Gastroesophageal sphincter (tissue), 4 donors: Measurements from ENCODE around the gene ME1. TPM values are rescaled to one million over a fixed set of nuclear protein-coding genes. Genes with fewer than 3 reads are reported as not detected.

ENCODE experiments used
- ATAC-seq: fragments of 150-250 bp; one replicate; pipeline ENCODE4 v1.9.1; 2016; ENCODE audit warnings: mild to moderate bottlenecking, moderate library complexity
- H3K27ac ChIP-seq, 4 donors: fragments of 200-600 bp; sonication (generic) in 3 of 4; 1 replicate in 3 of 4; 2 replicates in 1 of 4; pipeline ENCODE4 v1.5.1; 2016 to 2019
- H3K27me3 ChIP-seq: fragments of 200-600 bp; sonication (generic); one replicate; pipeline ENCODE4 v1.5.1; 2019
- H3K36me3 ChIP-seq, 2 donors: fragments of 200-600 bp; sonication (generic); one replicate each; pipeline ENCODE4 v1.5.1; 2019; ENCODE audit warnings: control low read depth in 1 of 2
- H3K4me1 ChIP-seq, 3 donors: fragments of 200-600 bp; sonication (generic); 1 replicate in 2 of 3; 2 replicates in 1 of 3; pipeline ENCODE4 v1.5.1; 2016 to 2019; ENCODE audit warnings: control low read depth in 2 of 3
- H3K4me3 ChIP-seq, 2 donors: fragments of 200-600 bp; sonication (generic); one replicate each; pipeline ENCODE4 v1.5.1; 2019; ENCODE audit warnings: mild to moderate bottlenecking in 1 of 2, moderate library complexity in 1 of 2
- H3K9me3 ChIP-seq, 3 donors: fragments of 200-600 bp; sonication (generic); one replicate each; pipeline ENCODE4 v1.5.1; 2017 to 2019; ENCODE audit warnings: control low read depth in 2 of 3
- CTCF ChIP-seq, 4 experiments: fragments of 200-600 bp in 2 of 4; fragments of 450-650 bp in 2 of 4; sonication (generic) in 1 of 4; IDR thresholded peaks; one replicate each; pipeline ENCODE4 v1.5.1; 2017 to 2019; ENCODE audit warnings: antibody characterized with exemption in 4 of 4, mild to moderate bottlenecking in 2 of 4, moderate library complexity in 2 of 4
- EP300 ChIP-seq: sonication (generic); formaldehyde crosslinking; IDR thresholded peaks from one replicate; pipeline ENCODE4 v1.6.1; 2017; ENCODE audit warnings: antibody characterized with exemption, mild to moderate bottlenecking
- POLR2A ChIP-seq, 2 donors: fragments of 450-650 bp; IDR thresholded peaks; one replicate each; pipeline ENCODE4 v1.6.1; 2017; ENCODE audit warnings: antibody characterized with exemption in 2 of 2, mild to moderate bottlenecking in 2 of 2, moderate library complexity in 1 of 2
- POLR2AphosphoS5 ChIP-seq: sonication (generic); formaldehyde crosslinking; IDR thresholded peaks from one replicate; pipeline ENCODE4 v1.6.1; 2017; ENCODE audit warnings: antibody characterized with exemption
- WGBS, 2 donors: methylation state at CpG; one replicate each; pipeline ENCODE4 v1.1.5; 2018; ENCODE audit warnings: low coverage in 1 of 2; 5-methylcytosine and 5-hydroxymethylcytosine counted together
- total RNA-seq, 4 donors: library from RNA; depleted of rRNA; stranded (reverse); fragments of >200 nt; gene quantifications; one replicate each; pipeline ENCODE4 v1.1.0, GENCODE V29; 2016

ME1 gene
- total RNA-seq, 4 donors from 2014 or later: 18.8 to 33.3 (median 20.4) TPM

DNA sequence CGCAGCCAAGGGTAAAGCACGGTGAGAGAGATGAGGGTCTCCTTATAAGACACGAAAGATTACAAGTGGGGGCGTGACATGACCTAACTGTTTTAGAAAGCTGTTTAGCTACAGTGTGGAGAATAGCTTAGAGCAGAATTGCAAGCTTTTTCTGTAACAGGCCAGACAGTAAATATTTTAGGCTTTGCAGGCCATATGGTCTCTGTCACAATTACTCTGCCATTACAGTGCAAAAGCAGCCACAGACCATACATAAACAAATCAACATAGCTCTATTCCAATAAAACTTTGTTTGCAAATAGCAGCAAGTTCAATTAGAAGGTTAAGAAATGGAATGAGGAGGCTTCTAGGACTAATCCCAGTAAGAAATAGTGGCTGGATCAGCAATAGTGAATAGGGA, 254.6 kb downstream of the ME1 start:
- Histone ChIP-seq H3K4me1 (peaks cover 0 to 5% (median 0%) of the 10 kb centered on the region in 3 donors), H3K27me3 (no peaks in the 10 kb centered on the region), H3K27ac (no peak overlapping the region), H3K36me3 (peaks cover 3 to 95% of the 10 kb centered on the region in 2 donors), H3K9me3 (no peaks in the 10 kb centered on the region), H3K4me3 (no peak overlapping the region)
- no peak for TF ChIP-seq POLR2AphosphoS5
- no peak for TF ChIP-seq EP300
- TF ChIP-seq POLR2A (IDR thresholded peaks at IDR 0.05): no peak
- TF ChIP-seq CTCF (IDR thresholded peaks at IDR 0.05): no peak
- ATAC-seq: no peak
- 63 to 73% methylated on average over 4 of the region's 4 CpGs for WGBS, 2 donors

DNA sequence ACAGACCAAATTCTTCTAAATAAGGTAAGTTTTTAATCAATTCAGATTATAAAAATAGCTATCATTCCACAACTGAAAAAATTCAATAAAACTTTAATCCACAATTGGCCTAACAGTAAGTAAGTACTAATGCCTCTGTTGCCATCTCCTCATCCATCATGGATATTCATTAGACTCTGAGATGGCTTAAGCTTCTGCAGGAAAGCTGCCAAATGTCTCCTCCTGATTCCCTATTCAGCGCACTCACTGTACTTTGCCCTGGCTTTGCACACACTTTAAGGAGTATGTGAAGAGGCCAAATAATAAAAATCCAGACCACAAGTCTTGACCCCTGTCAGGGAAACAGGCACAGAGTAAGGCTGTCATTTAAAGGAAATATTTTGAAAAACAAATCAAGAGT, 261.3 kb downstream of the ME1 start:
- ATAC-seq: no peak
- no peaks in the 10 kb centered on the region for H3K27me3 ChIP-seq
- WGBS, 2 donors: 27 to 33% methylated on average over 1 of the region's 1 CpG
- no peaks in the 10 kb centered on the region for H3K4me1 ChIP-seq
- TF ChIP-seq POLR2AphosphoS5 (no peak), EP300 (no peak)
- no peak overlapping the region for H3K27ac ChIP-seq
- no peak overlapping the region for H3K4me3 ChIP-seq
- no peaks in the 10 kb centered on the region for H3K9me3 ChIP-seq
- H3K36me3 ChIP-seq: peaks cover 12 to 100% of the 10 kb centered on the region in 2 donors

DNA sequence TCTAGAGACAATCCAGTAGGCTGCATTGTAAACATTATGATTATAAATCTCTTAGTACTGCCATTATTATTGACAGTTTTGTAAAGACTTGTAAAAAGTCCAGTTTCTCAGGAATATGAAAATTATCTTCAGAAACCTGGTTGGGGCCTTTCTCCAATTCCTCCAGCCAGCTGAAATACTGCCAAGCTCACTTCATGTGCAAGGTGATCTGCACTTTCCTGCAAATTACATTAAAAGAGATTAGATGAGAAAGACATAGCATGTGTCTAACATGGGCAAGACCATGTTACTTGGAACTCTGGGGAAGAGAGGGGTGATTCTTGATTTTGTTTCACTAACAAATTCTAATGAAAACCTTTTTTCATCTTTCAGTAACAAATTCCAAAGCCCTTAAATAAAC, 261.7 kb downstream of the ME1 start:
- no peaks in the 10 kb centered on the region for H3K27me3 ChIP-seq
- ATAC-seq: no peak
- H3K4me1 ChIP-seq: no peaks in the 10 kb centered on the region
- H3K9me3 ChIP-seq: no peaks in the 10 kb centered on the region
- no peak overlapping the region for H3K4me3 ChIP-seq
- peaks cover 12 to 100% of the 10 kb centered on the region in 2 donors for H3K36me3 ChIP-seq
- TF ChIP-seq CTCF (IDR thresholded peaks at IDR 0.05): no peak
- no peak for TF ChIP-seq EP300
- no peak for TF ChIP-seq POLR2A (IDR thresholded peaks at IDR 0.05)
- H3K27ac ChIP-seq: no peak overlapping the region

DNA sequence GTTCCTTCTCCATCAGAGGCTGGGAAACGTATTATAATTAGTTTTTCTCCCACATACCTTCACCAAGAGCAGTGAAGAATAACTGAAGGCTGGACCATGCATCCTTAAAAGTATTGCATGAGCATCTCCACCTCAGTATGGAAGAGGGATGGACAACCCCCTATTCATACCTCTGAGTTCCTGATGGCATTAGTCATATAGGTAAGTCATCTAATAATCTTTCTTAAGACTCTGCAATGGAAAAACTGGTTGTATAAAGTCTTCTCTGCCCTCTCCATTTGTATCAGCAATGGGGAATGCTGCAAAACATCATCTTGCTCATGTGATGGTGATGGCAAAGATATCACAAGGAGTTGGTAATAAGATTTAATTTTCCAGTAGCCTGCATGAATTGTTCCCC, 262.3 kb downstream of the ME1 start:
- no peaks in the 10 kb centered on the region for H3K4me1 ChIP-seq
- TF ChIP-seq POLR2A (IDR thresholded peaks at IDR 0.05): no peak
- TF ChIP-seq POLR2AphosphoS5: no peak
- H3K4me3 ChIP-seq: no peak overlapping the region
- peaks cover 12 to 100% of the 10 kb centered on the region in 2 donors for H3K36me3 ChIP-seq
- H3K27ac ChIP-seq: no peak overlapping the region
- ATAC-seq: no peak
- H3K9me3 ChIP-seq: no peaks in the 10 kb centered on the region
- 90% methylated on average over 1 of the region's 1 CpG; no CpG with 5 or more reads in 1 of the 2 donors for WGBS, 2 donors
- no peaks in the 10 kb centered on the region for H3K27me3 ChIP-seq

- no peak overlapping the region for H3K27ac ChIP-seq
- no peak overlapping the region for H3K4me3 ChIP-seq
- H3K27me3 ChIP-seq: no peaks in the 10 kb centered on the region
- no peaks in the 10 kb centered on the region for H3K4me1 ChIP-seq
- TF ChIP-seq POLR2A (IDR thresholded peaks at IDR 0.05): no peak
- TF ChIP-seq EP300: no peak
- TF ChIP-seq CTCF (IDR thresholded peaks at IDR 0.05): no peak
- no peak for TF ChIP-seq POLR2AphosphoS5
- no peak for ATAC-seq
- H3K36me3 ChIP-seq: peaks cover 10 to 100% of the 10 kb centered on the region in 2 donors
- no peaks in the 10 kb centered on the region for H3K9me3 ChIP-seq
- 81 to 87% methylated on average over 3 to 5 of the region's 5 CpGs for WGBS, 2 donors
Measured at GRCh38 chr6:83167726-83168278, 263.0 kb downstream of the ME1 start.

Other genes starting within 250 kb of the ME1 start
- 10 to 100 TPM; 10.1 to 19.3 (median 13.1) TPM for gene PGM3, start 237.8 kb downstream of the ME1 start, total RNA-seq
- 1 to 10 TPM; 3.2 to 6.4 (median 4.4) TPM for gene RWDD2A, start 237.7 kb downstream of the ME1 start, total RNA-seq
- 1 to 10 TPM in 1 of 4 donors, under 1 TPM in 3; 0.40 to 1.2 (median 0.46) TPM for gene PRSS35, start 81.5 kb upstream of the ME1 start, total RNA-seq